Measurements from ENCODE around the gene PTP4A2. TPM values are rescaled to one million over a fixed set of nuclear protein-coding genes. Genes with fewer than 3 reads are reported as not detected.
A peak's percentile ranks its signal among the peaks of the same experiment; 100 is the strongest.

PTP4A2 gene
- total RNA-seq, 1 experiment from 2014 or later, result 201 TPM

- Histone ChIP-seq H4K20me1 (ENCODE audit: insufficient read depth) (no peaks in the 10 kb centered on the region), H3K4me1 (replicated peaks; ENCODE audit: insufficient read depth) (peaks cover 24% of the 10 kb centered on the region), H3K4me2 (no peak overlapping the region), H3F3A (ENCODE audit: insufficient read depth, low read depth) (peaks cover 38% of the 10 kb centered on the region), H3K27me3 (ENCODE audit: insufficient read depth, low read depth) (no peaks in the 10 kb centered on the region), H3K9me2 (ENCODE audit: insufficient read depth) (no peaks in the 10 kb centered on the region), H3K36me3 (ENCODE audit: low read depth) (no peaks in the 10 kb centered on the region), H3K79me2 (ENCODE audit: low read depth) (peaks cover 10% of the 10 kb centered on the region; the same call in 1 of the 2 replicates), H3K27ac (no peak overlapping the region), H3K4me3 (no peak overlapping the region), H3K9me3 (ENCODE audit: insufficient read depth, low read depth) (no peaks in the 10 kb centered on the region), H2AFZ (no peak overlapping the region)
- no TSS peak for BruUV-seq (replicated peaks)
- ChIA-PET CTCF (no interaction called here), POLR2A (ENCODE audit: unreplicated experiment) (no interaction called here)
- TF ChIP-seq CTCF (conservative IDR thresholded peaks at IDR 0.05) (no peak), EZH2 (IDR thresholded peaks at IDR 0.05; ENCODE audit: low read depth) (no peak)
- intact Hi-C loops (cut with micrococcal nuclease; ENCODE audit: unreplicated experiment), result loop anchor here (5.0 to 10.0 kb wide), 3 partner anchors 103 to 299 kb away; partner anchors contain the start of gene SPOCD1
- no peak for DNase-seq
Observed at GRCh38 chr1:31961536-31961935, 23.4 kb upstream of the PTP4A2 start.

DNA sequence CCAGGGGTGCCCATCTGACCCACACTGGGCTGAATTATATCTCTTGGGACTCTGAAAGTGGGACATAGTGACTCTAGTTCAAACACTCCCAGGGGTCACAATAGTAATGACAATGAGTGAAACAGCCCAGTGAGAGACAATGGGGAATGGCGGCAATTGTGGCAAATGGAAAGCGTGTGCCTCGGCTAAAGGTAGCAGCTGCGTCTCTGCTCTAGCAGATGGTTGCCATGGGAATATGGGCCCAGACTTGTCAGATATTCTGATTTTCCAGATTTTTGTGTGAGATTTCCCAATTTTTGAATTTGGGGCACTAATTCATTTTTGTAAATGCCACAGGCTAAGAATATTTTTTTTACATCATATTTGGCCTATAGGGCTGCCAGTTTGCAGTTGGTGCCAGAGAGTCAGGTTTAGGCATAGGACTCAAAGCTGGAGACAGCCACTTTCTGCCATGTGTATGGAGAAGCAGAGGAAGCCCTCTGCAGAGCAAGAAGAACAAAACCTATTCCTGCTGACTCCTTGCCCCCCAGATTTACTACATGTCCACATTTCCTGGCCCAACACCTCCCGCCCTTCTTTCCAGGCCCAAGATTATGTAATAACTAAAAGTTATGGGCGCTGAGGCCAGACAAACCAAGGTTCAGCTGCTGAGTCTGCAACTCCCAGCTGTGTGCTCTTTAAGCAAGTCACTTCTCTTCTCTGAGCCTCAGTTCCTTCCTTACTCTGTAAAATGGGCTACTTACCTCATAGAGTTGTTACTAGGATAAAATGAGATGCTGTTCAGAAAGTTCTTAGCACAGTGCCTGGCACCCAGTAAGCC, 21.6 kb upstream of the PTP4A2 start:
- Histone ChIP-seq H3F3A (ENCODE audit: insufficient read depth, low read depth) (peaks cover 49% of the 10 kb centered on the region), H3K27ac (no peak overlapping the region), H3K9me2 (ENCODE audit: insufficient read depth) (no peaks in the 10 kb centered on the region), H3K79me2 (ENCODE audit: low read depth) (peaks cover 17% of the 10 kb centered on the region; the same call in 1 of the 2 replicates), H3K4me3 (no peak overlapping the region), H4K20me1 (ENCODE audit: insufficient read depth) (no peaks in the 10 kb centered on the region), H3K4me2 (no peak overlapping the region), H3K4me1 (replicated peaks; ENCODE audit: insufficient read depth) (peaks cover 39% of the 10 kb centered on the region), H3K9me3 (ENCODE audit: insufficient read depth, low read depth) (no peaks in the 10 kb centered on the region), H3K36me3 (ENCODE audit: low read depth) (no peaks in the 10 kb centered on the region), H3K27me3 (ENCODE audit: insufficient read depth, low read depth) (no peaks in the 10 kb centered on the region), H2AFZ (no peak overlapping the region)
- BruUV-seq (replicated peaks), result no TSS peak
- TF ChIP-seq EZH2 (IDR thresholded peaks at IDR 0.05; ENCODE audit: low read depth) (no peak), CTCF (conservative IDR thresholded peaks at IDR 0.05) (no peak)
- ChIA-PET CTCF (interaction anchor here (0.6 kb wide), 1 partner anchor 149 kb away, joined by 4 read pairs; no protein-coding TSS in a partner anchor), POLR2A (ENCODE audit: unreplicated experiment) (no interaction called here)
- intact Hi-C loops (cut with micrococcal nuclease; ENCODE audit: unreplicated experiment), result loop anchor here (5.0 to 10.0 kb wide), 4 partner anchors 37 to 297 kb away; partner anchors contain the start of gene SPOCD1
- no peak for DNase-seq

DNA sequence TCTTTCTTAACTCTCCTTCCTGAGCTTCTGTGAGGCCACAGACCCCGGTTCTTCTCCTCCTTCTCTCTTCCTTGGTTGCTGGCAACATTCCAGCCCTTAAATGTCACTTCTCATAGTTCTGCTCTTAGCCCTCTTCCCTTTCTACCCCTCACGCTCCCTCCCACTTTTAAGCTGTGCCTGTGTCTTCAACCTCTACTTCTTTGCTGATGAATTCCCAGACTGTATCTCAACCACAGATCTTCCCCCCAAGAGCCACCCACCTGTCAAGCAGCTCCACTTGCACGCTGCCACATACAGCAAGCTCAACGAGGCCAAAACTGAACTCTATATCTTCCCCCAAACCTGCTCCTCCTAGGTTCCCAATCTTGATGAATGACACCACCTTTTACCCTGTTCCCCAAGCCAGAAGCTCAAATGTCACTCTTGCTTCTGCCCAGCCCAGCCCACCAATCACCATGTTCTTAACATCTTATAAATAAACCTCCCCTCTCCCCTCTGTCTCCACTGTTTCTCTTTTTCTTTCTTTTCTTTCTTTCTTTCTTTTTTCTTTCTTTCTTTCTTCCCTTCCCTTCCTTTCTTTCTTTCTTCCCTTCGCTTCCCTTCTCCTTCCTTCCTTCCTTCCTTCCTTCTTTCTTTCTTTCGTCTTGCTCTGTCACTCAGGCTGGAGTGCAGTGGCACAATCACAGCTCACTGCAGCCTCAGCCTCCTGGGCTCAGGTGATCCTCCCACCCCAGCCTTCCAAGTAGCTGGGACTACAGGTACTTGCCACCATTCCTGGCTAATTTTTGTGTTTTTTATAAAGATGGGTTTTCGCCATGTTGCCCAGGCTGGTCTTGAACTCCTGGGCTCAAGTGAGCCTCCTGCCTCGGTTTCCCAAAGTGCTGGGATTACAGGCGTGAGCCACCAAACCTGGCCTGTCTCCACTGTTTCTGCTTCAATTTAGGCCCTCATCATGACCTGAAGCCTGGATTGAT, 19.8 kb upstream of the PTP4A2 start:
- Histone ChIP-seq H3K9me2 (ENCODE audit: insufficient read depth) (no peaks in the 10 kb centered on the region), H3K79me2 (ENCODE audit: low read depth) (peaks cover 17% of the 10 kb centered on the region), H3K9me3 (ENCODE audit: insufficient read depth, low read depth) (no peaks in the 10 kb centered on the region), H2AFZ (peak overlapping the region; percentile 31), H3K4me2 (peak overlapping the region; percentile 68), H3F3A (ENCODE audit: insufficient read depth, low read depth) (peaks cover 56% of the 10 kb centered on the region), H4K20me1 (ENCODE audit: insufficient read depth) (no peaks in the 10 kb centered on the region), H3K27me3 (ENCODE audit: insufficient read depth, low read depth) (no peaks in the 10 kb centered on the region), H3K4me3 (no peak overlapping the region), H3K4me1 (replicated peaks; ENCODE audit: insufficient read depth) (peaks cover 52% of the 10 kb centered on the region), H3K36me3 (ENCODE audit: low read depth) (no peaks in the 10 kb centered on the region), H3K27ac (peak overlapping the region; percentile 98)
- peak; percentile 25 to 74 for DNase-seq
- ChIA-PET CTCF (interaction anchor here (0.6 kb wide), 2 partner anchors 47 to 71 kb away, joined by 3 to 4 read pairs; no protein-coding TSS in a partner anchor), POLR2A (ENCODE audit: unreplicated experiment) (interaction anchor here (0.6 kb wide), 3 partner anchors 13 to 313 kb away, joined by 3 to 14 read pairs (median 4); partner anchors contain the start of gene PEF1)
- intact Hi-C loops (cut with micrococcal nuclease; ENCODE audit: unreplicated experiment), result loop anchor here (2.0 to 5.0 kb wide), 2 partner anchors 36 to 169 kb away; no protein-coding TSS in a partner anchor
- TF ChIP-seq CTCF (conservative IDR thresholded peaks at IDR 0.05) (no peak), EZH2 (IDR thresholded peaks at IDR 0.05; ENCODE audit: low read depth) (no peak)
- no TSS peak for BruUV-seq (replicated peaks)

Data from PC-9 (cell line).